HFF-Myc (cell line): ENCODE data around the gene ABCA2.

Experiments
- DNase-seq: peaks from one replicate; pipeline ENCODE4 v3.0.0-alpha.2; 2011; ENCODE audit warnings: low read depth; ENCODE audit errors: extremely low read depth
- H3K4me3 ChIP-seq: replicated peaks from 2 replicates; pipeline ENCODE4 v1.5.1; 2011; ENCODE audit warnings: low read depth, mild to moderate bottlenecking, control low read depth, low read length
- CTCF ChIP-seq: IDR thresholded peaks from 2 replicates; pipeline ENCODE4 v1.5.1; 2012; ENCODE audit warnings: mild to moderate bottlenecking, low read depth, low read length, control low read depth; ENCODE audit errors: missing control alignments

The ABCA2 gene

GRCh38 chr9:137062384-137062783 lies 34.3 kb upstream of the ABCA2 start:
- TF ChIP-seq CTCF = no peak
- H3K4me3 ChIP-seq = no peak overlapping the region
- no peak for DNase-seq

DNA sequence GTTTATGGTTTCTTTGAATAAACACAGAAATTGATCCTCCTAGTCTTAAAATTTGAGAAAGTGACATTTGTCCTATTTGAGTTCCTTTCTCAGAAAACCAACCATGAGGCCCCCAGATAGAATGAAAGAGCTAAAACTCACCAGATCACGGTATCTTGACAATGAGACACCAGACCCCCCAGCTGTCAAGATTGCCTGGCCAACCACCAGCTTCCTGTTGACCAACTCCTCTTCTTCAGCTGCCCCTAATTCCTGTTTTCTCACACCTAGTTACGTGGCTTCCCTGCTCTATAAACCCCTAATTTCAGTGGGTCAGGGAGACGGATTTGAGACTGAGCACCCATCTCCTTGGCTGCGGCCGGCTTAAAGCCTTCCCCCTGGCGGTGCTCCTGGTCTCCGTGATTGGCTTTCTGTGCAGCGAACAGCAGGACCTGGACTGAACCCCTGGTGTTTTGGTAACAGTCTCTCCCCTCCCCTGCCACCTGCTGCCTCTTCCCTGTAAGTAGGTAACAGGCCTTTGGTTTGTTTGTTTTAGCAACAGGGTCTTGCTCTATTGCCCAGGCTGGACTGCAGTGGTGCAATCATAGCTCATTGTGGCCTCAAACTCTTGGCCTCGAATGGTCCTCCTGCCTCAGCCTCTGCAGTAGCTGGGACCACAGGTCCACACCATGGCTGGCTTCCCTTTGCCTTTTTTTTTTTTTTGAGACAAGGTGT lies 30.6 kb upstream of the ABCA2 start:
- TF ChIP-seq CTCF = no peak
- no peak overlapping the region for H3K4me3 ChIP-seq
- no peak for DNase-seq

- TF ChIP-seq CTCF = no peak
- no peak for DNase-seq
- H3K4me3 ChIP-seq = no peak overlapping the region
Observed at GRCh38 chr9:137057545-137057944, 29.5 kb upstream of the ABCA2 start.

- TF ChIP-seq CTCF = no peak
- no peak for DNase-seq
- H3K4me3 ChIP-seq = no peak overlapping the region
Observed at GRCh38 chr9:137056739-137057415, 28.8 kb upstream of the ABCA2 start.

GRCh38 chr9:137055385-137056364 lies 27.6 kb upstream of the ABCA2 start:
- TF ChIP-seq CTCF = no peak
- H3K4me3 ChIP-seq = no peak overlapping the region

DNA sequence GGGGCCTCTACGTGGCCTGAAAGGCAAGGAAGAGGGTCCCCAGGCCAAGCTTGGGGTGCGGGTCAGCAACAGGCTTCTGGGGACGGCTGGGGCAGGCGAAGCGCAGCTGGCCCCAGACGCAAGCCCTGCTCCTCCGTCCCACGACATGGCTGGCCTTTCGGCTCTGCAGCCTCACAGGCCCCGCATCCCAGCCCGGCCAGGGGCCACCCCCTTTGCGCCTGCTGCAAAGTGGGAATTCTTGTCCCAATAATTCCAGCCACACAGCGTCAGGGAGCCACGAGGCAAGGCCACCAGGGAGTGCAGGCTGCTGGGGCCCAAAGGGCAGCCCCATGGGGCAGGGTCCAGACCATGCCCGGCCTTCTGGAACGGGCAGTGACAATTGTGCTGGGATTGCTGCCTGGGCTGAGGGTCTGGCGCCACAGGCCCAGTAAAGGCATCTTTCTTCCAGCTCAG lies 26.9 kb upstream of the ABCA2 start:
- no peak overlapping the region for H3K4me3 ChIP-seq
- no peak for TF ChIP-seq CTCF

More at GRCh38 chr9:137055385-137056364, 27.6 kb upstream of the ABCA2 start:
- peak; percentile 44 for DNase-seq

More for the DNA sequence above, 26.9 kb upstream of the ABCA2 start:
- no peak for DNase-seq
